Left lobe of liver (tissue), 2 donors: ENCODE results near the gene HIPK2. TPM values are rescaled to one million over a fixed set of nuclear protein-coding genes. Genes with fewer than 3 reads are reported as not detected.
A peak's percentile ranks its signal among the peaks of the same experiment; 100 is the strongest.
"Not testable (repeated sequence)": the region's sequence is repeated elsewhere in the genome, so short reads cannot be mapped to it uniquely, and the experiment has no call there.

Experiments used
- ATAC-seq: fragments of 200-7000 bp; cut with Tn5 transposase; one replicate; pipeline ENCODE4 v1.9.1; 2020; ENCODE audit warnings: mild to moderate bottlenecking, moderate library complexity
- DNase-seq: peaks from one replicate; pipeline ENCODE4 v3.0.0-alpha.2; 2020; ENCODE audit warnings: low spot score
- total RNA-seq: library from RNA; stranded (reverse); gene quantifications from one replicate; pipeline ENCODE4 v1.2.1, GENCODE V29; 2021
- donor health status: DM: no; HTN: no; CAD: no; lungs with moderate emphysema.
- donor health status: DM: no; HTN: yes; CAD: no.

Gene HIPK2
- total RNA-seq, 1 donor from 2014 or later, result 63.7 TPM

GRCh38 chr7:139679731-139680594 lies 97.8 kb downstream of the HIPK2 start:
- DNase-seq (peak; percentile 89), ATAC-seq (peak; percentile 84)

- DNase-seq, result no peak
- ATAC-seq, result no peak
Measured at GRCh38 chr7:139676390-139676789, 101.4 kb downstream of the HIPK2 start.

- DNase-seq (peak; percentile 78), ATAC-seq (peak; percentile 81)
Measured at GRCh38 chr7:139675127-139676125, 102.4 kb downstream of the HIPK2 start.

- DNase-seq, result peak; percentile 33
- ATAC-seq, result peak; percentile 35
Measured at GRCh38 chr7:139674752-139675126, 103.1 kb downstream of the HIPK2 start.

GRCh38 chr7:139674341-139674740 lies 103.5 kb downstream of the HIPK2 start:
- ATAC-seq, result no peak
- peak; percentile 27 for DNase-seq

- DNase-seq (peak; percentile 19), ATAC-seq (no peak)
Measured at GRCh38 chr7:139673762-139674161, 104.0 kb downstream of the HIPK2 start.

GRCh38 chr7:139673230-139673629 lies 104.6 kb downstream of the HIPK2 start:
- DNase-seq (peak; percentile 34), ATAC-seq (no peak)

GRCh38 chr7:139671967-139672366 lies 105.8 kb downstream of the HIPK2 start:
- DNase-seq (no peak), ATAC-seq (no peak)

- ATAC-seq, DNase-seq: not testable (repeated sequence)
Measured at GRCh38 chr7:139670662-139671061, 107.1 kb downstream of the HIPK2 start.

GRCh38 chr7:139669106-139670061 lies 108.4 kb downstream of the HIPK2 start:
- no peak for ATAC-seq
- no peak for DNase-seq

- ATAC-seq (no peak), DNase-seq (no peak)
Measured at GRCh38 chr7:139667377-139667776, 110.4 kb downstream of the HIPK2 start.

- ATAC-seq, result no peak
- no peak for DNase-seq
Measured at GRCh38 chr7:139666501-139666900, 111.3 kb downstream of the HIPK2 start.

- no peak for ATAC-seq
- DNase-seq, result peak; percentile 29
Measured at GRCh38 chr7:139664434-139664833, 113.4 kb downstream of the HIPK2 start.

- ATAC-seq (no peak), DNase-seq (peak; percentile 39)
Measured at GRCh38 chr7:139663608-139664177, 114.1 kb downstream of the HIPK2 start.

GRCh38 chr7:139661903-139662302 lies 115.9 kb downstream of the HIPK2 start:
- ATAC-seq (no peak), DNase-seq (no peak)

- DNase-seq (no peak), ATAC-seq (no peak)
Measured at GRCh38 chr7:139661043-139661440, 116.8 kb downstream of the HIPK2 start.

GRCh38 chr7:139660317-139661042 lies 117.3 kb downstream of the HIPK2 start:
- peak; percentile 17 for ATAC-seq
- no peak for DNase-seq

GRCh38 chr7:139659922-139660316 lies 117.9 kb downstream of the HIPK2 start:
- DNase-seq (peak; percentile 61), ATAC-seq (peak; percentile 74)
